Liver (tissue), 9 donors: ENCODE measurements around the gene TMBIM6. TPM values are rescaled to one million over a fixed set of nuclear protein-coding genes. Genes with fewer than 3 reads are reported as not detected.

Source experiments
- DNase-seq: peaks from one replicate; pipeline ENCODE4 v3.0.0-alpha.2; 2017; ENCODE audit warnings: low spot score
- H3K27ac ChIP-seq, 2 donors: one replicate each; pipeline ENCODE4 v1.7.0; 2013; ENCODE audit warnings: inconsistent platforms in 2 of 2, low read length in 2 of 2, control low read depth in 1 of 2, low read depth in 1 of 2, mild to moderate bottlenecking in 1 of 2
- H3K27me3 ChIP-seq, 4 donors: one replicate each; pipeline versions ENCODE4 v1.6.1 to v1.7.0; 2013; ENCODE audit warnings: low read length in 3 of 4, inconsistent platforms in 1 of 4, mild to moderate bottlenecking in 1 of 4, moderate library complexity in 1 of 4; ENCODE audit not compliant: control insufficient read depth in 4 of 4, insufficient read depth in 4 of 4
- H3K36me3 ChIP-seq, 4 donors: one replicate each; pipeline versions ENCODE4 v1.6.1 to v1.7.0; 2013; ENCODE audit warnings: low read length in 3 of 4, mild to moderate bottlenecking in 3 of 4, low read depth in 1 of 4, moderate library complexity in 1 of 4; ENCODE audit not compliant: control insufficient read depth in 4 of 4, insufficient read depth in 3 of 4
- H3K4me1 ChIP-seq, 4 donors: one replicate each; pipeline versions ENCODE4 v1.6.1 to v1.7.0; 2013; ENCODE audit warnings: low read length in 3 of 4, mild to moderate bottlenecking in 3 of 4, moderate library complexity in 1 of 4; ENCODE audit not compliant: control insufficient read depth in 4 of 4, insufficient read depth in 4 of 4
- H3K4me3 ChIP-seq, 3 donors: one replicate each; pipeline versions ENCODE4 v1.6.1 to v1.7.0; 2013; ENCODE audit warnings: low read length in 3 of 3, control low read depth in 1 of 3, low read depth in 1 of 3, mild to moderate bottlenecking in 1 of 3
- H3K9ac ChIP-seq, 2 donors: one replicate each; pipeline ENCODE4 v1.7.0; 2013; ENCODE audit warnings: low read length in 2 of 2, mild to moderate bottlenecking in 2 of 2, moderate library complexity in 2 of 2, control low read depth in 1 of 2, low read depth in 1 of 2
- H3K9me3 ChIP-seq, 4 donors: one replicate each; pipeline versions ENCODE4 v1.6.1 to v1.7.0; 2013; ENCODE audit warnings: low read length in 3 of 4; ENCODE audit not compliant: control insufficient read depth in 4 of 4
- ATF3 ChIP-seq: IDR thresholded peaks from 2 replicates; pipeline ENCODE4 v1.6.1; 2016; ENCODE audit warnings: antibody characterized with exemption
- EGR1 ChIP-seq, 2 donors: IDR thresholded peaks; 2 replicates each; pipeline ENCODE4 v1.6.1; 2016 to 2018; ENCODE audit warnings: antibody characterized with exemption in 2 of 2, low read depth in 2 of 2
- FOXA1 ChIP-seq: IDR thresholded peaks from 2 replicates; pipeline ENCODE4 v1.6.1; 2016; ENCODE audit warnings: antibody characterized with exemption
- GABPA ChIP-seq, 2 donors: IDR thresholded peaks in 1 of 2; conservative IDR thresholded peaks in 1 of 2; 2 replicates each; pipeline ENCODE4 v1.6.1; 2016; ENCODE audit warnings: antibody characterized with exemption in 2 of 2, mild to moderate bottlenecking in 1 of 2, moderate library complexity in 1 of 2
- HNF4A ChIP-seq, 2 donors: conservative IDR thresholded peaks; 2 replicates each; pipeline ENCODE4 v1.6.1; 2016; ENCODE audit warnings: antibody characterized with exemption in 2 of 2, mild to moderate bottlenecking in 2 of 2
- HNF4G ChIP-seq: IDR thresholded peaks from 2 replicates; pipeline ENCODE4 v1.6.1; 2016; ENCODE audit warnings: antibody characterized with exemption
- RAD21 ChIP-seq, 2 donors: IDR thresholded peaks; 2 replicates each; pipeline ENCODE4 v1.6.1; 2016; ENCODE audit warnings: antibody characterized with exemption in 2 of 2, mild to moderate bottlenecking in 2 of 2
- REST ChIP-seq: IDR thresholded peaks from 2 replicates; pipeline ENCODE4 v1.6.1; 2016; ENCODE audit warnings: antibody characterized with exemption, mild to moderate bottlenecking
- RXRA ChIP-seq, 2 donors: IDR thresholded peaks; 2 replicates each; pipeline ENCODE4 v1.6.1; 2017 to 2018; ENCODE audit warnings: antibody characterized with exemption in 2 of 2, mild to moderate bottlenecking in 1 of 2
- SP1 ChIP-seq: IDR thresholded peaks from 2 replicates; pipeline ENCODE4 v1.6.1; 2018; ENCODE audit warnings: antibody characterized with exemption, mild to moderate bottlenecking
- ZBTB33 ChIP-seq: IDR thresholded peaks from 2 replicates; pipeline ENCODE4 v1.6.1; 2016; ENCODE audit warnings: antibody characterized with exemption
- WGBS: extraction: QIAGEN DNeasy Blood & Tissue Kit; methylation state at CpG from one replicate; pipeline ENCODE4 v1.1.7; 2013; 5-methylcytosine and 5-hydroxymethylcytosine counted together
- polyA plus RNA-seq, 2 donors: library from polyadenylated mRNA; stranded (reverse) in 1 of 2; unstranded in 1 of 2; fragments of 200-250 nt in 1 of 2; fragments of >200 nt in 1 of 2; fragmentation: Nextera tagmentation in 1 of 2; extraction: Ambion mirVana in 1 of 2; gene quantifications; one replicate each; pipeline versions ENCODE4 v1.2.1 to v1.2.3, GENCODE V29; 2013 to 2015
- total RNA-seq, 2 donors: library from RNA; depleted of rRNA; stranded (reverse); fragments of >200 nt; gene quantifications; one replicate each; pipeline ENCODE4 v1.2.3, GENCODE V29; 2014
- TF ChIP-seq, protein P1 (sequence below): fragments of 150-350 bp; IDR thresholded peaks from 2 replicates; pipeline ENCODE4 v1.5.1; 2017; ENCODE audit warnings: improper control_type of control experiment, low read depth, low read length; ENCODE audit not compliant: missing input control
- TF ChIP-seq, protein P2 (sequence below): IDR thresholded peaks from 2 replicates; pipeline ENCODE4 v1.6.1; 2016; ENCODE audit warnings: antibody characterized with exemption
- donor health status: healthy.
- donor health status: healthy.
- donor health status: healthy.
- donor health status: healthy.
- donor health status: healthy.

Gene TMBIM6
- total and polyA plus RNA-seq, 4 donors, result 464 to 1,207 (median 713) TPM

DNA sequence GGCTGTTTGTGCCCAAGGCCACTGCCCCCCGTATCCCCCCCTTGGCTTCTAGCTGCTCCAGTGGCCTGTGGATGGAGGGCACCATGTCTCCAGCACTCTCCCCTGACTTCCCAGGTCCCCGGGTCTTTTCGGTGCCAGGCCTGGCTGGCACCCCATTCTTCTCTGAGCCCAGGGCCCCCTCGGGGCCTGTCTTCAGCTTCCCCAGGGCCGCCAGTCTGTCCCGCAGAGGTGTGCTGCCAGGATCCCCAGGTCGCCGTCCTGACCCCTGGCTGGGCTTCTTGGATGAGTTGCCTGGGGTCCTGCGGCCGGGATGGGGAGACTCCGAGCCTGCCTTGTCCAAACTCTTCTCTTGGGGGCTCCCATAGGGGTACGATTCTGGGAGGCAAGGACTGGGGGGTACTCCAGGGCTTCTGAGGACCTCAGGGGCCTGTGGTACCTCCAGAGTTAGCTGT is 54.3 kb downstream of the TMBIM6 start (continued):
- TF ChIP-seq, protein P1, sequence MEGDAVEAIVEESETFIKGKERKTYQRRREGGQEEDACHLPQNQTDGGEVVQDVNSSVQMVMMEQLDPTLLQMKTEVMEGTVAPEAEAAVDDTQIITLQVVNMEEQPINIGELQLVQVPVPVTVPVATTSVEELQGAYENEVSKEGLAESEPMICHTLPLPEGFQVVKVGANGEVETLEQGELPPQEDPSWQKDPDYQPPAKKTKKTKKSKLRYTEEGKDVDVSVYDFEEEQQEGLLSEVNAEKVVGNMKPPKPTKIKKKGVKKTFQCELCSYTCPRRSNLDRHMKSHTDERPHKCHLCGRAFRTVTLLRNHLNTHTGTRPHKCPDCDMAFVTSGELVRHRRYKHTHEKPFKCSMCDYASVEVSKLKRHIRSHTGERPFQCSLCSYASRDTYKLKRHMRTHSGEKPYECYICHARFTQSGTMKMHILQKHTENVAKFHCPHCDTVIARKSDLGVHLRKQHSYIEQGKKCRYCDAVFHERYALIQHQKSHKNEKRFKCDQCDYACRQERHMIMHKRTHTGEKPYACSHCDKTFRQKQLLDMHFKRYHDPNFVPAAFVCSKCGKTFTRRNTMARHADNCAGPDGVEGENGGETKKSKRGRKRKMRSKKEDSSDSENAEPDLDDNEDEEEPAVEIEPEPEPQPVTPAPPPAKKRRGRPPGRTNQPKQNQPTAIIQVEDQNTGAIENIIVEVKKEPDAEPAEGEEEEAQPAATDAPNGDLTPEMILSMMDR, result no peak
- no peak for TF ChIP-seq HNF4G
- no peak for TF ChIP-seq EGR1 (IDR thresholded peaks at IDR 0.05; ENCODE audit: low read depth in 2 of 2)
- no peak for TF ChIP-seq RAD21 (IDR thresholded peaks at IDR 0.05)

GRCh38 chr12:49796155-49796554 is 54.8 kb downstream of the TMBIM6 start:
- 97% methylated on average over 12 of the region's 12 CpGs for WGBS
- Histone ChIP-seq H3K9me3 (no peaks in the 10 kb centered on the region), H3K4me1 (peaks cover 0 to 2% (median under 1%) of the 10 kb centered on the region in 4 donors), H3K9ac (no peak overlapping the region), H3K27me3 (no peaks in the 10 kb centered on the region), H3K27ac (no peak overlapping the region), H3K4me3 (no peak overlapping the region), H3K36me3 (peaks cover 0 to 28% (median 4%) of the 10 kb centered on the region in 4 donors)
- no peak for DNase-seq
- no peak for TF ChIP-seq EGR1 (IDR thresholded peaks at IDR 0.05; ENCODE audit: low read depth in 2 of 2)
- no peak for TF ChIP-seq ZBTB33
- no peak for TF ChIP-seq REST
- TF ChIP-seq FOXA1, result no peak
- TF ChIP-seq SP1, result no peak
- TF ChIP-seq, protein P1, result no peak
- no peak for TF ChIP-seq RXRA (IDR thresholded peaks at IDR 0.05)
- TF ChIP-seq, protein P2, sequence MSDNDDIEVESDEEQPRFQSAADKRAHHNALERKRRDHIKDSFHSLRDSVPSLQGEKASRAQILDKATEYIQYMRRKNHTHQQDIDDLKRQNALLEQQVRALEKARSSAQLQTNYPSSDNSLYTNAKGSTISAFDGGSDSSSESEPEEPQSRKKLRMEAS, result no peak
- no peak for TF ChIP-seq ATF3
- TF ChIP-seq GABPA (IDR thresholded peaks at IDR 0.05 in 1 of 2, conservative IDR thresholded peaks at IDR 0.05 in 1 of 2), result no peak
- no peak for TF ChIP-seq HNF4A (conservative IDR thresholded peaks at IDR 0.05)
- TF ChIP-seq HNF4G, result no peak
- no peak for TF ChIP-seq RAD21 (IDR thresholded peaks at IDR 0.05)
